ENCODE results near the gene SP3. TPM values are rescaled to one million over a fixed set of nuclear protein-coding genes. Genes with fewer than 3 reads are reported as not detected.

Gene SP3
- total RNA-seq, 1 donor from 2014 or later: 95.8 TPM

DNA sequence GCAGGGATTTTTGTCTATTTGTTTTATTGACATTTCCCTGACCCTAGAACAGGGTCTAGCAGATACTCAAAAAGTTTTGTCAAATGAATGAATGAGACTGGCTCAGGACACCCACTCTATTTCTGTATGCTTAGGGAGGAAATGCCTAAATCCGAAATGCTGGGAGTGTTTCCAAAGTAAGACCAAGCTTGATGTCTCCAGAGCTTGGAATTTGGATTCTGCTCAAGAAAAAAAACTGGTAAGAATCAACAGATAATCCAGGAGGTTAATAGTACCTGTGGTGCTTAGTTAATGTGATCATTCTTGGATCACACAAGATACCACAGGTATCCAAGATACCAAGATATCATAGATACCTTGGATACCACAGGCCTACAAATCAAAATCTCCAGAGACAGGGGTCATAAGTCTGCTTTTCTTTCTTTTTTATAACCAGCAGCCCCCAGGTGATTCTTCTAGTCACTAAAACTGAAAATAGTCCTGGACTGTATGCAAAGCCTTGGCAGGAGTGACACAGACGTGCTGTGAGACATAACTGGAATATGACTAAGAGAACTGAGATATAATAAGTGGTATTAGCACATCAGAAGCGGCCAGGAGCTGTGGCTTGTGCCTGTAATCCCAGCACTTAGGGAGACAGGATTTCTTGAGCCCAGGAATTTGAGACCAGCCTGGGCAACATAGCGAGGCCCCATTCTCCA lies 39.9 kb upstream of the SP3 start:
- Mint-ChIP-seq H3K27me3 (ENCODE audit: insufficient read depth) (peaks cover 1% of the 10 kb centered on the region), H3K9me3 (no peaks in the 10 kb centered on the region), H3K4me1 (ENCODE audit: low read depth) (peaks cover 4% of the 10 kb centered on the region), H3K27ac (no peak overlapping the region), H3K36me3 (ENCODE audit: low read depth) (no peaks in the 10 kb centered on the region), H3K4me3 (no peak overlapping the region)
- intact Hi-C loops (cut with micrococcal nuclease): loop anchor here (2.0 to 5.0 kb wide), 2 partner anchors 22 to 43 kb away; no protein-coding TSS in a partner anchor
- no peak for DNase-seq (ENCODE audit: low spot score)

- Mint-ChIP-seq H3K27ac (no peak overlapping the region), H3K27me3 (ENCODE audit: insufficient read depth) (peaks cover 8% of the 10 kb centered on the region), H3K4me3 (no peak overlapping the region), H3K36me3 (ENCODE audit: low read depth) (no peaks in the 10 kb centered on the region), H3K9me3 (no peaks in the 10 kb centered on the region), H3K4me1 (ENCODE audit: low read depth) (peaks cover 4% of the 10 kb centered on the region)
- no peak for DNase-seq (ENCODE audit: low spot score)
- intact Hi-C loops (cut with micrococcal nuclease): loop anchor here (2.0 kb wide), 1 partner anchor 21 kb away; no protein-coding TSS in a partner anchor
Observed at GRCh38 chr2:174003720-174004695, 38.8 kb upstream of the SP3 start.

GRCh38 chr2:174002679-174003078 lies 37.5 kb upstream of the SP3 start:
- DNase-seq (ENCODE audit: low spot score): no peak
- no peaks in the 10 kb centered on the region for H3K9me3 Mint-ChIP-seq
- H3K36me3 Mint-ChIP-seq (ENCODE audit: low read depth): no peaks in the 10 kb centered on the region
- no peak overlapping the region for H3K27ac Mint-ChIP-seq
- no peak overlapping the region for H3K4me3 Mint-ChIP-seq
- H3K27me3 Mint-ChIP-seq (ENCODE audit: insufficient read depth): peaks cover 7% of the 10 kb centered on the region
- intact Hi-C loops (cut with micrococcal nuclease): no loop called here
- peaks cover 4% of the 10 kb centered on the region for H3K4me1 Mint-ChIP-seq (ENCODE audit: low read depth)

DNA sequence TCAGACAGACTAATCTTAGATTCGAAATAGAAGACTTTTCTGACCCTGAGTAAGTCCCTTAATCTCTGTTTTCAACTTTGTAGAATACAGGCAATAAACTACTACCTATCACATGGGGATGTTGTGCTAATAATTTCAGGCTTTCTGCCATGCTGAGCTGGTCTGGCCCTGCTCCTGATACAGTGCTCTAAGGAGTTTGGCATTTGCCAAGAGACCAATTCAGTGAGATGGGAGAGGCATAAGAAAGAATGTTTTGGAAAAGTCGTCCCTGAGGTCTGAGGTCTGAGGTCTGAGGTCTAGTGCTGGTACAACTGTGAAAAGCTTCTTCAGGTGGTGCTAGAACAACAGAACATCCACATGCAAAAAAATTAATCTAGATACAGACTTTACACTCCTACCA lies 35.9 kb upstream of the SP3 start:
- Mint-ChIP-seq H3K27me3 (ENCODE audit: insufficient read depth) (peaks cover 7% of the 10 kb centered on the region), H3K4me1 (ENCODE audit: low read depth) (peaks cover 9% of the 10 kb centered on the region), H3K36me3 (ENCODE audit: low read depth) (no peaks in the 10 kb centered on the region), H3K4me3 (no peak overlapping the region), H3K27ac (no peak overlapping the region), H3K9me3 (no peaks in the 10 kb centered on the region)
- DNase-seq (ENCODE audit: low spot score): no peak
- intact Hi-C loops (cut with micrococcal nuclease): no loop called here

DNA sequence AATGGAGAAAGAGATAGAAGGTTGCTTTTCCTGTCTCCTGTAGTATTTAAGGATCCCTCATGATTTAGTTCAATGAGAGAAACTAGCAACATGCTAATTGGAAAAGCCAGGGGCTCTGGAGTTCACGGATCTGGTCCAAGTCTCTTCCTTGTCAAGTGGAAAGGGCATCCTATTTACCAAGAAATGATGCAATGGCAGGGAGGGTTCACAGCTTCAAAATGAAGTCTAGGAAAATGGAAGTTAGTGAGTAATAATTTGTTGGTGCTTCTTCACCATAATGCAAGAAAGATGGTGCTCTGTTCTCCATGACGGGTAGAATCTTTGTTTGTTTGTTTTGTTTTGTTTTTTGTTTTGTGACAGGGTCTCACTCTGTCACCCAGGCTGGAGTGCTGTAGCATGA lies 34.6 kb upstream of the SP3 start:
- Mint-ChIP-seq H3K27ac (no peak overlapping the region), H3K4me1 (ENCODE audit: low read depth) (peaks cover 5% of the 10 kb centered on the region), H3K36me3 (ENCODE audit: low read depth) (no peaks in the 10 kb centered on the region), H3K4me3 (no peak overlapping the region), H3K9me3 (no peaks in the 10 kb centered on the region), H3K27me3 (ENCODE audit: insufficient read depth) (peaks cover 10% of the 10 kb centered on the region)
- intact Hi-C loops (cut with micrococcal nuclease): no loop called here
- DNase-seq (ENCODE audit: low spot score): no peak

DNA sequence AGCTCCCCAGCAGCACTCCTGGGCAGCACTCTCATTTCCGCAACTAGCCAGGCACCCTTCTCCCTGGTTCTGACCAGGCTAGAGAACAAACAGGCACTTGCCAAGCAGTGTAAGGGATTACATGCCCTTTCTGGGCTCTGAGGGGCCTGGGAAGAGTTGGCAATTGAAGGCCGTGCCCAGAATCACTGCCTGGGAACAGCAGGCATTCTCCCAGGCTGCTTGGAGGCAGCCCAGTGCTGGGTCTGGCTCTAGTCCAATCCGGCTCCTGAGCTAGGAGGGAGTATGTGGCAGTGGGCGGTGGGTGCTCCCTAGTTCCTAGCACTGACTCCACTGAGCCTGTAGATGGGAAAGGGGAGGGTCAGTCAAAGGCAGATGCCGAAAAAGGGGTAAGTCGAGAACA lies 34.1 kb upstream of the SP3 start:
- Mint-ChIP-seq H3K4me1 (ENCODE audit: low read depth) (peaks cover 5% of the 10 kb centered on the region), H3K27ac (no peak overlapping the region), H3K4me3 (no peak overlapping the region), H3K36me3 (ENCODE audit: low read depth) (no peaks in the 10 kb centered on the region), H3K27me3 (ENCODE audit: insufficient read depth) (peaks cover 11% of the 10 kb centered on the region), H3K9me3 (no peaks in the 10 kb centered on the region)
- intact Hi-C loops (cut with micrococcal nuclease): no loop called here
- no peak for DNase-seq (ENCODE audit: low spot score)

DNA sequence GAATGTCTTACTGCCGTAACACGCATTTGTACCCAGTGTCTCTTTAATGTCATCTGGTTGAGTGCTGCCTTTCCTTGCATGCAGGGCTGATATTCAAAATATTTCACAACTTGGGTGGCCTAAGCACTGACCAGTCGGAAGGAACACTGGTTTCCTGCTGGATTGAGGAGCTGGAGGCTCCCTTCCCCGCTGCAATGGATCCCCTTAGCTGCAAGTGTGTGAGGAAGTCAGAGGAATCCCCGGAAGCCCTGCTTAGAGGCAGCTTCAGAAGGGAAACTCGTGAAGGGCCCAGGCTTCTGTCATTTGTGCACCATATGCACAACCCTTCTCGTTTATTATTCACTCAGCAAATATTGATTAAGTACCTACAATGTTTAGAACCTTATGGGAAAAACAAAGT lies 33.2 kb upstream of the SP3 start:
- H3K27ac Mint-ChIP-seq: no peak overlapping the region
- H3K27me3 Mint-ChIP-seq (ENCODE audit: insufficient read depth): peaks cover 18% of the 10 kb centered on the region
- no peak overlapping the region for H3K4me3 Mint-ChIP-seq
- intact Hi-C loops (cut with micrococcal nuclease): no loop called here
- peaks cover 5% of the 10 kb centered on the region for H3K4me1 Mint-ChIP-seq (ENCODE audit: low read depth)
- H3K36me3 Mint-ChIP-seq (ENCODE audit: low read depth): no peaks in the 10 kb centered on the region
- DNase-seq (ENCODE audit: low spot score): no peak
- H3K9me3 Mint-ChIP-seq: no peaks in the 10 kb centered on the region

DNA sequence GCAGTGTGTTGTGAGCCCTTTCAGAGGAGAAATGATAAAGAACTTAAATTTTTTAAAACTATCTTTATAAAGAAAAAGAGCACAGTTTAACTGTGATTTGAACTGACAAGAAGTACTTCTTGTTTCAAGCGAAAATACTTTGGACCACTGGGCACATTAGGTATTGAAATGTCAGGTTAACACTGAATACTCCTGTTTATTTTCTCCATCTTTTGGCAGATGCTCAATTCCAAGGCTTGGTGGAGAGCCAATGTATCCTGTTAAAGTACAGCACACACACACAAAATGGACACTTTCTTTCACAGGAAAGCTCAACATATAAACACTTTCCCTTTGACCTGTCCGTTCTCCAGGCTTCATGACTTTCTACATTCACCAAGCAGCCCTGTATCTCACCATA lies 32.6 kb upstream of the SP3 start:
- H3K4me1 Mint-ChIP-seq (ENCODE audit: low read depth): peaks cover 5% of the 10 kb centered on the region
- H3K27me3 Mint-ChIP-seq (ENCODE audit: insufficient read depth): peaks cover 18% of the 10 kb centered on the region
- H3K4me3 Mint-ChIP-seq: no peak overlapping the region
- H3K27ac Mint-ChIP-seq: no peak overlapping the region
- intact Hi-C loops (cut with micrococcal nuclease): no loop called here
- H3K9me3 Mint-ChIP-seq: no peaks in the 10 kb centered on the region
- DNase-seq (ENCODE audit: low spot score): no peak
- no peaks in the 10 kb centered on the region for H3K36me3 Mint-ChIP-seq (ENCODE audit: low read depth)

DNA sequence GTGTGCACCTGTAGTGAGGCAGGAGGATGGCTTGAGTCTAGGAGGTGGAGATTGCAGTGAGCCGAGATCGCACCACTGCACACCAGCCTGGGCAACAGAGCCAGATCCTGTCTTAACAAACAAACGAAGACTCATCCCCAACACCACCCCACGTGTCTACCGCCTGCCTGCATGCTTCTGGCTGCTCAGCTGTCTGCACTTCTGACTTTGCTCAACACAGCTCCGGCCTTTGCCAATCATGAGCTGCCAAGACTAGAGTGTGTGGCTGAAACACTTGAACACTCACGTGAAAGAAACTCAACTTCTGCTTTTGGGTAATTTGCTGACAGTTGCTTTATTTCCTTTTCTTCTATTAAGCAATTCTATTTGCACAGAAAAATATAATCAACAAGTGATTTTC lies 32.1 kb upstream of the SP3 start:
- H3K27me3 Mint-ChIP-seq (ENCODE audit: insufficient read depth): peaks cover 18% of the 10 kb centered on the region
- peaks cover 5% of the 10 kb centered on the region for H3K4me1 Mint-ChIP-seq (ENCODE audit: low read depth)
- no peaks in the 10 kb centered on the region for H3K36me3 Mint-ChIP-seq (ENCODE audit: low read depth)
- no peak overlapping the region for H3K27ac Mint-ChIP-seq
- intact Hi-C loops (cut with micrococcal nuclease): no loop called here
- no peaks in the 10 kb centered on the region for H3K9me3 Mint-ChIP-seq
- DNase-seq (ENCODE audit: low spot score): no peak
- H3K4me3 Mint-ChIP-seq: no peak overlapping the region

GRCh38 chr2:173996766-173997165 lies 31.6 kb upstream of the SP3 start:
- H3K27me3 Mint-ChIP-seq (ENCODE audit: insufficient read depth): peaks cover 18% of the 10 kb centered on the region
- H3K9me3 Mint-ChIP-seq: no peaks in the 10 kb centered on the region
- H3K4me1 Mint-ChIP-seq (ENCODE audit: low read depth): peaks cover 5% of the 10 kb centered on the region
- intact Hi-C loops (cut with micrococcal nuclease): no loop called here
- no peak for DNase-seq (ENCODE audit: low spot score)
- no peak overlapping the region for H3K27ac Mint-ChIP-seq
- H3K36me3 Mint-ChIP-seq (ENCODE audit: low read depth): no peaks in the 10 kb centered on the region
- no peak overlapping the region for H3K4me3 Mint-ChIP-seq

DNA sequence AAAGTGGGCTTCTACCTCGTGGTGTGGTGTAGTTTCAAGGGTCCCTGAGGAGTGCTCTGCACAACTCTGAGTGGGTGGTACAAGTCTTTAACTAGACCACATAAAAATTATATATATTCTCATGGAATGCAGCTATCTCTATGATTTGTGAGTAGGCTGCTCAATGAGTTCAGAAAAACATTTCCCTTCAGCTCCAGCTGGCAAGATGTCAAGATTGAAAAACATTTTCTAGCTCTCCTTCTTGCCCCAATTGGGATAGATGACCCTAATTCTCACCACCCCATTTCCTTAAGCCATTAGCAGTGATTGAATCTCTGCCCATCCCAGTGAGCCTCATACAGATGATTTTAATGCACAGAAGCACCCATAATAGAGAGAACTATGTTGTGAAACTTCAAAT lies 28.3 kb upstream of the SP3 start:
- intact Hi-C loops (cut with micrococcal nuclease): no loop called here
- peaks cover 17% of the 10 kb centered on the region for H3K27me3 Mint-ChIP-seq (ENCODE audit: insufficient read depth)
- no peak overlapping the region for H3K4me3 Mint-ChIP-seq

DNA sequence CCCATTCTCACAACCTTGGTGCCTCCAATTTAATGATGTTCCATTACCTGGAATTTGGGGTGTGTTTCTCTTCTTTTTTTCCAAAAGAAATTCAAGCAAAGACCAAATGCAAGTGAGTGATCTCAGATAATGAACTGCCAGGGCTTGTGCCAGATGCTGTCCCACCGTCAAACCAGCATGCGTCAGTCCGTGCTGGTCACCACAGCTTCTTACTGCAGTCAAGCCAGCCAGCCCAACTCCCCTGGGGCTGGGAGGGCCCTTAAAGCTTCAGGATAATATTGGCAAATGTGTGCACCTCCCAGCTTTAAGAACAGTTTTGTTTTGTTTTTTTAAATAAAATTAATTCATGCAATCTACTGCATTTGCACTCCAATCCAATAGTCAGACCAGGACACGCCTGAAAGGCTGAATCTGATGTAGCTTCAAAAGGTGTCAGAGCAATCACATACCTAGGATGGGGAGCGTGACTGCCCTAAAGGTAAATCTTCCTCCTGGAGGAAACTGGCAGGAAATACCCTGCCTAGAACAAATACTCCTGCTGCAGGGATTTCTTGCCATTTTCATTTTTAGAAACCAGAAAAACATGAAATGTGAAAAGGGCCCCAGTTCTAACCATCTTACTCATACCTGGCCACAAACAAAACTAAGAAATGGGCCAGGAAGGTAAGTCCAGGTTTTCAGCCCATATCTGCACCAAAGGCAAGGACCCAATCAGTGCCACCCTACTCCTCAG lies 26.8 kb upstream of the SP3 start:
- Mint-ChIP-seq H3K27ac (no peak overlapping the region), H3K4me3 (no peak overlapping the region), H3K9me3 (no peaks in the 10 kb centered on the region), H3K36me3 (ENCODE audit: low read depth) (no peaks in the 10 kb centered on the region), H3K4me1 (ENCODE audit: low read depth) (peaks cover 5% of the 10 kb centered on the region), H3K27me3 (ENCODE audit: insufficient read depth) (peaks cover 18% of the 10 kb centered on the region)
- intact Hi-C loops (cut with micrococcal nuclease): no loop called here
- DNase-seq (ENCODE audit: low spot score): no peak

More for the DNA sequence above, 28.3 kb upstream of the SP3 start:
- Mint-ChIP-seq H3K4me1 (ENCODE audit: low read depth) (peaks cover 5% of the 10 kb centered on the region), H3K36me3 (ENCODE audit: low read depth) (no peaks in the 10 kb centered on the region), H3K9me3 (no peaks in the 10 kb centered on the region), H3K27ac (no peak overlapping the region)
- DNase-seq (ENCODE audit: low spot score): no peak
